Neural cell (in vitro differentiated cells): ENCODE data around the gene LEPR. TPM values are rescaled to one million over a fixed set of nuclear protein-coding genes. Genes with fewer than 3 reads are reported as not detected.

Experiments used
- H2AFZ ChIP-seq: fragments of 200-600, 300-800 bp; sonication (generic), shearing (Covaris generic); 2 replicates; pipeline ENCODE4 v1.6.0; 2014; ENCODE audit warnings: low read depth, mild to moderate bottlenecking, antibody characterized with exemption, low read length, moderate library complexity
- H3F3A ChIP-seq: fragments of 200-600 bp; shearing (Covaris generic); 2 replicates; pipeline ENCODE4 v1.6.1; 2016; ENCODE audit warnings: mild to moderate bottlenecking, moderate library complexity, mixed read lengths, antibody characterized with exemption, low read length; ENCODE audit not compliant: insufficient read depth, poor library complexity, severe bottlenecking
- H3K27ac ChIP-seq: fragments of 200-600, 300-800 bp; sonication (generic), shearing (Covaris generic); 2 replicates; pipeline ENCODE4 v1.5.1; 2014; ENCODE audit warnings: mild to moderate bottlenecking, low read length, moderate library complexity
- H3K27me3 ChIP-seq: fragments of 300-800, 200-600 bp; sonication (generic), shearing (Covaris generic); 2 replicates; pipeline ENCODE4 v1.6.0; 2014; ENCODE audit warnings: mild to moderate bottlenecking, low read depth, low read length, moderate library complexity; ENCODE audit not compliant: insufficient read depth
- H3K36me3 ChIP-seq: fragments of 300-800, 200-600 bp; sonication (generic), shearing (Covaris generic); 2 replicates; pipeline ENCODE4 v1.5.1; 2014; ENCODE audit warnings: mild to moderate bottlenecking, antibody characterized with exemption, low read length, moderate library complexity; ENCODE audit not compliant: insufficient read depth
- H3K4me2 ChIP-seq: fragments of 300-800, 200-600 bp; sonication (generic), shearing (Covaris generic); 2 replicates; pipeline ENCODE4 v1.6.0; 2014; ENCODE audit warnings: mild to moderate bottlenecking, low read length
- H3K4me3 ChIP-seq: fragments of 300-800, 200-600 bp; sonication (generic), shearing (Covaris generic); 2 replicates; pipeline ENCODE4 v1.5.1; 2014; ENCODE audit warnings: mild to moderate bottlenecking, low read length, moderate library complexity
- H3K79me2 ChIP-seq: fragments of 200-600 bp; shearing (Covaris generic); replicated peaks from 2 replicates; pipeline ENCODE4 v1.6.0; 2014; ENCODE audit warnings: mild to moderate bottlenecking, low read length, moderate library complexity; ENCODE audit not compliant: insufficient read depth
- H3K9ac ChIP-seq: fragments of 300-800, 200-600 bp; sonication (generic), shearing (Covaris generic); 2 replicates; pipeline ENCODE4 v1.6.1; 2016; ENCODE audit warnings: mild to moderate bottlenecking, low read length, mixed read lengths
- H3K9me2 ChIP-seq: fragments of 200-600 bp; shearing (Covaris generic); 2 replicates; pipeline ENCODE4 v1.6.1; 2016; ENCODE audit warnings: mild to moderate bottlenecking, low read length, mixed read lengths; ENCODE audit not compliant: insufficient read depth
- H3K9me3 ChIP-seq: fragments of 200-600, 300-800 bp; sonication (generic), shearing (Covaris generic); 2 replicates; pipeline ENCODE4 v1.6.1; 2016; ENCODE audit warnings: mild to moderate bottlenecking, mixed run types, low read length, moderate library complexity, mixed read lengths
- H4K20me1 ChIP-seq: fragments of 200-600 bp; shearing (Covaris generic); 2 replicates; pipeline ENCODE4 v1.6.1; 2016; ENCODE audit warnings: mild to moderate bottlenecking, mixed run types; ENCODE audit not compliant: insufficient read depth
- CTCF ChIP-seq: fragments of 450-650 bp; IDR thresholded peaks from 2 replicates; pipeline ENCODE4 v1.5.1; 2014; ENCODE audit warnings: antibody characterized with exemption, mild to moderate bottlenecking, moderate library complexity; ENCODE audit not compliant: poor library complexity, severe bottlenecking
- EP300 ChIP-seq: fragments of 450-650 bp; conservative IDR thresholded peaks from 2 replicates; pipeline ENCODE4 v1.6.1; 2014; ENCODE audit warnings: antibody characterized with exemption, mild to moderate bottlenecking, moderate library complexity; ENCODE audit not compliant: poor library complexity, severe bottlenecking
- EZH2 ChIP-seq: fragments of 200-600, 300-800 bp; shearing (Covaris generic), sonication (generic); IDR thresholded peaks from 2 replicates; pipeline ENCODE4 v1.6.1; 2014; ENCODE audit warnings: antibody characterized with exemption, low read length, borderline replicate concordance, mild to moderate bottlenecking; ENCODE audit not compliant: insufficient read depth, poor library complexity, severe bottlenecking
- MXI1 ChIP-seq: fragments of 450-650 bp; conservative IDR thresholded peaks from 2 replicates; pipeline ENCODE4 v1.6.1; 2014; ENCODE audit warnings: antibody characterized with exemption, mild to moderate bottlenecking; ENCODE audit not compliant: poor library complexity, severe bottlenecking
- POLR2AphosphoS5 ChIP-seq: IDR thresholded peaks from 2 replicates; pipeline ENCODE4 v1.6.1; 2012
- RAD21 ChIP-seq: fragments of 450-650 bp; conservative IDR thresholded peaks from 2 replicates; pipeline ENCODE4 v1.6.1; 2014; ENCODE audit warnings: antibody characterized with exemption, mild to moderate bottlenecking, moderate library complexity
- REST ChIP-seq: IDR thresholded peaks from 2 replicates; pipeline ENCODE4 v1.6.1; 2012; ENCODE audit warnings: borderline replicate concordance
- SMC3 ChIP-seq: fragments of 450-650 bp; conservative IDR thresholded peaks from 2 replicates; pipeline ENCODE4 v1.6.1; 2014; ENCODE audit warnings: antibody characterized with exemption, mild to moderate bottlenecking, moderate library complexity; ENCODE audit not compliant: poor library complexity
- TAF1 ChIP-seq: IDR thresholded peaks from 2 replicates; pipeline ENCODE4 v1.6.1; 2012; ENCODE audit warnings: low read depth
- polyA plus RNA-seq: library from polyadenylated mRNA; depleted of rRNA; stranded (reverse); fragments of >200 nt; gene quantifications from 2 replicates; pipeline ENCODE4 v1.2.3, GENCODE V29; 2014

LEPR gene
- polyA plus RNA-seq, 1 donor from 2014 or later = 4.0 TPM

- H3K9me3 ChIP-seq = no peaks in the 10 kb centered on the region
- no peaks in the 10 kb centered on the region for H3K36me3 ChIP-seq
- H3K27me3 ChIP-seq = no peaks in the 10 kb centered on the region
- no peaks in the 10 kb centered on the region for H3K9me2 ChIP-seq
- H3K27ac ChIP-seq = no peak overlapping the region
- H4K20me1 ChIP-seq = no peaks in the 10 kb centered on the region
- peaks cover 6% of the 10 kb centered on the region for H3F3A ChIP-seq
- H3K9ac ChIP-seq = no peak overlapping the region
- no peak for TF ChIP-seq REST
- no peak for TF ChIP-seq TAF1
- TF ChIP-seq SMC3 = no peak
- TF ChIP-seq EP300 = no peak
- no peak for TF ChIP-seq CTCF
- TF ChIP-seq RAD21 = no peak
- TF ChIP-seq EZH2 = no peak
- no peak for TF ChIP-seq POLR2AphosphoS5
- no peak for TF ChIP-seq MXI1
- no peak overlapping the region for H3K4me2 ChIP-seq
- peaks cover 18% of the 10 kb centered on the region for H3K79me2 ChIP-seq
- H2AFZ ChIP-seq = no peak overlapping the region
- no peak overlapping the region for H3K4me3 ChIP-seq
Measured at GRCh38 chr1:65425006-65425405, 4.5 kb downstream of the LEPR start.

- no peak overlapping the region for H3K27ac ChIP-seq
Measured at GRCh38 chr1:65425697-65426096, 5.2 kb downstream of the LEPR start.

More at GRCh38 chr1:65425697-65426096, 5.2 kb downstream of the LEPR start:
- Histone ChIP-seq H4K20me1 (no peaks in the 10 kb centered on the region), H3K9me2 (no peaks in the 10 kb centered on the region), H3F3A (peaks cover 6% of the 10 kb centered on the region), H3K4me3 (no peak overlapping the region), H3K4me2 (no peak overlapping the region), H3K9me3 (no peaks in the 10 kb centered on the region), H2AFZ (no peak overlapping the region), H3K27me3 (no peaks in the 10 kb centered on the region), H3K79me2 (peaks cover 18% of the 10 kb centered on the region), H3K36me3 (no peaks in the 10 kb centered on the region), H3K9ac (no peak overlapping the region)
- TF ChIP-seq RAD21 (no peak), SMC3 (no peak), MXI1 (no peak), REST (no peak), CTCF (no peak), POLR2AphosphoS5 (no peak), TAF1 (no peak), EP300 (no peak), EZH2 (no peak)
